ENCODE data around the gene NR5A2.

- no peak for TF ChIP-seq CTCF (conservative IDR thresholded peaks at IDR 0.05; ENCODE audit: low read length)
- no peak for TF ChIP-seq EZH2phosphoT487 (IDR thresholded peaks at IDR 0.05; ENCODE audit: borderline replicate concordance)
These were observed 179.3 kb downstream of the NR5A2 start for GRCh38 chr1:200206761-200207160.
